IMR-90 (cell line): Measurements from ENCODE around the gene PPP4C.

Experiments
- CEBPB ChIP-seq: IDR thresholded peaks from 2 replicates; pipeline ENCODE4 v1.6.1; 2012; ENCODE audit warnings: low read depth, low read length, improper control_type of control experiment
- FOS ChIP-seq: fragments of 150-350 bp; IDR thresholded peaks from 2 replicates; pipeline ENCODE4 v1.6.1; 2016; ENCODE audit warnings: low read depth, low read length
- MAFK ChIP-seq: IDR thresholded peaks from 2 replicates; pipeline ENCODE4 v1.6.1; 2012; ENCODE audit warnings: low read depth, low read length, improper control_type of control experiment
- MAZ ChIP-seq: IDR thresholded peaks from 2 replicates; pipeline ENCODE4 v1.6.1; 2012; ENCODE audit warnings: low read depth, mild to moderate bottlenecking, low read length, improper control_type of control experiment, moderate library complexity, borderline replicate concordance
- MXI1 ChIP-seq: IDR thresholded peaks from 2 replicates; pipeline ENCODE4 v1.6.1; 2012; ENCODE audit warnings: low read depth, mild to moderate bottlenecking, low read length, moderate library complexity, borderline replicate concordance
- NFE2L2 ChIP-seq: fragments of 150-350 bp; IDR thresholded peaks from 2 replicates; pipeline ENCODE4 v1.6.1; 2016; ENCODE audit warnings: low read depth, mild to moderate bottlenecking, low read length
- POLR2A ChIP-seq: IDR thresholded peaks from 2 replicates; pipeline ENCODE4 v1.6.1; 2012; ENCODE audit warnings: mild to moderate bottlenecking, low read depth, low read length
- RAD21 ChIP-seq: IDR thresholded peaks from 2 replicates; pipeline ENCODE4 v1.6.1; 2012; ENCODE audit warnings: low read length, improper control_type of control experiment
- RCOR1 ChIP-seq: IDR thresholded peaks from 2 replicates; pipeline ENCODE4 v1.6.1; 2012; ENCODE audit warnings: mild to moderate bottlenecking, low read length, improper control_type of control experiment; ENCODE audit not compliant: insufficient replicate concordance
- RFX5 ChIP-seq: IDR thresholded peaks from 2 replicates; pipeline ENCODE4 v1.8.0; 2012; ENCODE audit warnings: low read depth, mild to moderate bottlenecking, low read length, moderate library complexity
- SMC3 ChIP-seq: fragments of 150-350 bp; IDR thresholded peaks from 2 replicates; pipeline ENCODE4 v1.6.1; 2016; ENCODE audit warnings: low read depth, mild to moderate bottlenecking, antibody characterized with exemption, low read length, moderate library complexity
- TF ChIP-seq, protein P1 (sequence below): conservative IDR thresholded peaks from 2 replicates; pipeline ENCODE4 v1.5.1; 2012; ENCODE audit warnings: mild to moderate bottlenecking, low read depth, low read length, improper control_type of control experiment
- TF ChIP-seq, protein P2 (sequence below): fragments of 150-350 bp; IDR thresholded peaks from 2 replicates; pipeline ENCODE4 v1.6.1; 2016; ENCODE audit warnings: low read depth, mild to moderate bottlenecking, low read length, moderate library complexity, borderline replicate concordance
- TF ChIP-seq, protein P3 (sequence below): fragments of 150-350 bp; IDR thresholded peaks from 2 replicates; pipeline ENCODE4 v1.6.1; 2017; ENCODE audit warnings: mild to moderate bottlenecking, antibody characterized with exemption, low read length, low read depth

DNA sequence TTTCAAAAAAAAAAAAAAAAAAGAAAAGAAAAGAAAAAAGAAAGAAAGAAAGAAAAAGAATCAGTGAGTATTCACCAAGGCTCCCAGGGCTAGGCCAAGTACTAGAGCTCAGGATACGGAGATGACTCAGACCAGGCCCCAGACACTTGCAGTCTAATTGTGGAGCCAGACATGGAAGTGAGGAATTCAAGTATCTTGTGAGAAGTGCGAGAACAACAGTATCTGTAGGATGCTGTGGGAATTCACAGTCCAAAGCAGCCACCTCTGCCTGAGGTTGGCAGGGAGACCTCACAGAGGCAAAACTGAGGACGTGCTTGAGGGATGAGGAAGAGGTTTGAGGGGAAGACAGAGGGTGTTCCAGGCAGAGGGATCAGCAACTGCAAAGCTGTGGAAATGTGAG lies 24.3 kb upstream of the PPP4C start:
- TF ChIP-seq, protein P1, sequence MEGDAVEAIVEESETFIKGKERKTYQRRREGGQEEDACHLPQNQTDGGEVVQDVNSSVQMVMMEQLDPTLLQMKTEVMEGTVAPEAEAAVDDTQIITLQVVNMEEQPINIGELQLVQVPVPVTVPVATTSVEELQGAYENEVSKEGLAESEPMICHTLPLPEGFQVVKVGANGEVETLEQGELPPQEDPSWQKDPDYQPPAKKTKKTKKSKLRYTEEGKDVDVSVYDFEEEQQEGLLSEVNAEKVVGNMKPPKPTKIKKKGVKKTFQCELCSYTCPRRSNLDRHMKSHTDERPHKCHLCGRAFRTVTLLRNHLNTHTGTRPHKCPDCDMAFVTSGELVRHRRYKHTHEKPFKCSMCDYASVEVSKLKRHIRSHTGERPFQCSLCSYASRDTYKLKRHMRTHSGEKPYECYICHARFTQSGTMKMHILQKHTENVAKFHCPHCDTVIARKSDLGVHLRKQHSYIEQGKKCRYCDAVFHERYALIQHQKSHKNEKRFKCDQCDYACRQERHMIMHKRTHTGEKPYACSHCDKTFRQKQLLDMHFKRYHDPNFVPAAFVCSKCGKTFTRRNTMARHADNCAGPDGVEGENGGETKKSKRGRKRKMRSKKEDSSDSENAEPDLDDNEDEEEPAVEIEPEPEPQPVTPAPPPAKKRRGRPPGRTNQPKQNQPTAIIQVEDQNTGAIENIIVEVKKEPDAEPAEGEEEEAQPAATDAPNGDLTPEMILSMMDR, result no peak
- TF ChIP-seq POLR2A, result no peak
- no peak for TF ChIP-seq MAFK
- 0 out of 2 replicates have a peak, but pooled peaks have one; percentile 14 for TF ChIP-seq FOS
- no peak for TF ChIP-seq RCOR1
- TF ChIP-seq RFX5, result no peak
- TF ChIP-seq, protein P2, sequence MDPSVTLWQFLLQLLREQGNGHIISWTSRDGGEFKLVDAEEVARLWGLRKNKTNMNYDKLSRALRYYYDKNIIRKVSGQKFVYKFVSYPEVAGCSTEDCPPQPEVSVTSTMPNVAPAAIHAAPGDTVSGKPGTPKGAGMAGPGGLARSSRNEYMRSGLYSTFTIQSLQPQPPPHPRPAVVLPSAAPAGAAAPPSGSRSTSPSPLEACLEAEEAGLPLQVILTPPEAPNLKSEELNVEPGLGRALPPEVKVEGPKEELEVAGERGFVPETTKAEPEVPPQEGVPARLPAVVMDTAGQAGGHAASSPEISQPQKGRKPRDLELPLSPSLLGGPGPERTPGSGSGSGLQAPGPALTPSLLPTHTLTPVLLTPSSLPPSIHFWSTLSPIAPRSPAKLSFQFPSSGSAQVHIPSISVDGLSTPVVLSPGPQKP, result no peak
- TF ChIP-seq CEBPB, result no peak
- no peak for TF ChIP-seq SMC3
- no peak for TF ChIP-seq MXI1
- TF ChIP-seq, protein P3, sequence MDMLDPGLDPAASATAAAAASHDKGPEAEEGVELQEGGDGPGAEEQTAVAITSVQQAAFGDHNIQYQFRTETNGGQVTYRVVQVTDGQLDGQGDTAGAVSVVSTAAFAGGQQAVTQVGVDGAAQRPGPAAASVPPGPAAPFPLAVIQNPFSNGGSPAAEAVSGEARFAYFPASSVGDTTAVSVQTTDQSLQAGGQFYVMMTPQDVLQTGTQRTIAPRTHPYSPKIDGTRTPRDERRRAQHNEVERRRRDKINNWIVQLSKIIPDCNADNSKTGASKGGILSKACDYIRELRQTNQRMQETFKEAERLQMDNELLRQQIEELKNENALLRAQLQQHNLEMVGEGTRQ, result no peak
- TF ChIP-seq NFE2L2, result no peak
- no peak for TF ChIP-seq RAD21
- no peak for TF ChIP-seq MAZ
